NT2/D1 (cell line): Measurements from ENCODE around the gene ZEB2.

ENCODE experiments used
- SUZ12 ChIP-seq: IDR thresholded peaks from 2 replicates; pipeline ENCODE4 v1.6.1; 2011; ENCODE audit not compliant: insufficient read length, insufficient read depth; ENCODE audit errors: extremely low read depth
- ZNF274 ChIP-seq: IDR thresholded peaks from 2 replicates; pipeline ENCODE4 v1.6.1; 2011; ENCODE audit warnings: mild to moderate bottlenecking, low read depth, low read length

- no peak for TF ChIP-seq SUZ12
- TF ChIP-seq ZNF274, result no peak
Measured at GRCh38 chr2:144343145-144343544, 176.8 kb downstream of the ZEB2 start.
